Colon (tissue), 2 donors: ENCODE results near the gene LIX1.

Experiments
- FAIRE-seq: peaks from 2 replicates; lab custom pipeline; 2012; peaks lifted over from hg19 to GRCh38; lab: Jason Lieb, UNC
- donor health status: control.
- donor health status: control.

The LIX1 gene

GRCh38 chr5:97073420-97073819 is 69.0 kb downstream of the LIX1 start:
- no peak for FAIRE-seq

GRCh38 chr5:97072696-97073095 is 69.7 kb downstream of the LIX1 start:
- FAIRE-seq, result no peak

GRCh38 chr5:97071993-97072392 is 70.4 kb downstream of the LIX1 start:
- no peak for FAIRE-seq

- no peak for FAIRE-seq
Observed at GRCh38 chr5:97071101-97071500, 71.3 kb downstream of the LIX1 start.

- FAIRE-seq, result no peak
Observed at GRCh38 chr5:97070234-97070633, 72.2 kb downstream of the LIX1 start.

- no peak for FAIRE-seq
Observed at GRCh38 chr5:97067296-97067850, 75.0 kb downstream of the LIX1 start.

GRCh38 chr5:97065475-97065874 is 76.9 kb downstream of the LIX1 start:
- no peak for FAIRE-seq

- FAIRE-seq, result no peak
Observed at GRCh38 chr5:97063251-97063650, 79.2 kb downstream of the LIX1 start.

GRCh38 chr5:97062046-97062445 is 80.4 kb downstream of the LIX1 start:
- FAIRE-seq, result no peak

GRCh38 chr5:97056263-97056662 is 86.1 kb downstream of the LIX1 start:
- no peak for FAIRE-seq

GRCh38 chr5:97049175-97049574 is 93.2 kb downstream of the LIX1 start:
- FAIRE-seq, result no peak

GRCh38 chr5:97047076-97047475 is 95.3 kb downstream of the LIX1 start:
- no peak for FAIRE-seq

GRCh38 chr5:97046270-97046982 is 96.0 kb downstream of the LIX1 start:
- FAIRE-seq, result no peak

GRCh38 chr5:97044052-97044451 is 98.4 kb downstream of the LIX1 start:
- no peak for FAIRE-seq

GRCh38 chr5:97043511-97043910 is 98.9 kb downstream of the LIX1 start:
- FAIRE-seq, result no peak

GRCh38 chr5:97042996-97043395 is 99.4 kb downstream of the LIX1 start:
- no peak for FAIRE-seq
